Right lobe of liver (tissue), 6 donors: ENCODE data around the gene XPO1. TPM values are rescaled to one million over a fixed set of nuclear protein-coding genes. Genes with fewer than 3 reads are reported as not detected.
"Not testable (repeated sequence)": the region's sequence is repeated elsewhere in the genome, so short reads cannot be mapped to it uniquely, and the experiment has no call there.

ENCODE experiments used
- ATAC-seq, 4 donors: fragments of 200-7000 bp; cut with Tn5 transposase; one replicate each; pipeline ENCODE4 v1.9.1; 2020; ENCODE audit warnings: mild to moderate bottlenecking in 4 of 4, moderate library complexity in 4 of 4
- DNase-seq, 3 donors: peaks; one replicate each; pipeline ENCODE4 v3.0.0-alpha.2; 2020
- H3K27ac ChIP-seq, 3 donors: fragments of 200-600 bp; one replicate each; pipeline ENCODE4 v1.8.0; 2022
- H3K27me3 ChIP-seq, 2 donors: fragments of 200-600 bp; one replicate each; pipeline ENCODE4 v1.8.0; 2022
- H3K36me3 ChIP-seq, 4 donors: fragments of 200-600 bp; sonication (generic) in 1 of 4; one replicate each; pipeline versions ENCODE4 v1.5.1 to v1.8.0; 2017 to 2022; ENCODE audit warnings: control low read depth in 1 of 4
- H3K4me1 ChIP-seq, 4 donors: fragments of 200-600 bp; sonication (generic) in 1 of 4; one replicate each; pipeline versions ENCODE4 v1.5.1 to v1.8.0; 2017 to 2022; ENCODE audit warnings: control low read depth in 1 of 4
- H3K4me3 ChIP-seq, 3 donors: fragments of 200-600 bp; one replicate each; pipeline ENCODE4 v1.8.0; 2022
- H3K9me3 ChIP-seq, 4 donors: fragments of 200-600 bp; sonication (generic) in 1 of 4; one replicate each; pipeline versions ENCODE4 v1.5.1 to v1.8.0; 2017 to 2022; ENCODE audit warnings: control low read depth in 1 of 4
- POLR2A ChIP-seq: fragments of 450-650 bp; IDR thresholded peaks from one replicate; pipeline ENCODE4 v1.6.1; 2017; ENCODE audit warnings: antibody characterized with exemption, mild to moderate bottlenecking
- WGBS: methylation state at CpG from one replicate; pipeline ENCODE4 v1.1.6; 2018; ENCODE audit warnings: low coverage, low lambda C conversion rate; ENCODE audit not compliant: insufficient coverage; ENCODE audit errors: missing lambda C conversion rate; 5-methylcytosine and 5-hydroxymethylcytosine counted together
- intact Hi-C, 2 donors: fragments of 100-400 bp; cut with DNase I; formaldehyde crosslinking; loops; one replicate each; pipeline versions ENCODE4 v1.11.2 to v1.14.1; 2022
- long read RNA-seq: library from polyadenylated mRNA; unstranded; transcript quantifications from one replicate; pipeline ENCODE4 v2.0.0, GENCODE V29; 2019
- total RNA-seq, 6 experiments: library from RNA; depleted of rRNA in 2 of 6; stranded (reverse); fragments of >200 nt in 2 of 6; fragmentation: NEBNext Ultra II Directional in 3 of 6; extraction: Animal tissue kit (Norgen Biotek cat#: 25700) in 3 of 6; gene quantifications; one replicate each; pipeline versions ENCODE4 v1.1.0 to v1.2.4, GENCODE V29; 2016 to 2023
- TF ChIP-seq, protein P1 (sequence below), 4 donors: fragments of 200-600 bp in 3 of 4; fragments of 450-650 bp in 1 of 4; IDR thresholded peaks; one replicate each; pipeline versions ENCODE4 v1.5.1 to v1.8.0; 2016 to 2022; ENCODE audit warnings: antibody characterized with exemption in 4 of 4, mild to moderate bottlenecking in 2 of 4
- donor health status: DM: no; HTN: yes; CAD: no.
- donor health status: DM: no; HTN: no; CAD: no.
- donor health status: DM: no; HTN: no; CAD: no.
- donor health status: DM: no; HTN: yes; CAD: no.
- donor health status: DM: no; HTN: yes; CAD: no.

The XPO1 gene, protein sequence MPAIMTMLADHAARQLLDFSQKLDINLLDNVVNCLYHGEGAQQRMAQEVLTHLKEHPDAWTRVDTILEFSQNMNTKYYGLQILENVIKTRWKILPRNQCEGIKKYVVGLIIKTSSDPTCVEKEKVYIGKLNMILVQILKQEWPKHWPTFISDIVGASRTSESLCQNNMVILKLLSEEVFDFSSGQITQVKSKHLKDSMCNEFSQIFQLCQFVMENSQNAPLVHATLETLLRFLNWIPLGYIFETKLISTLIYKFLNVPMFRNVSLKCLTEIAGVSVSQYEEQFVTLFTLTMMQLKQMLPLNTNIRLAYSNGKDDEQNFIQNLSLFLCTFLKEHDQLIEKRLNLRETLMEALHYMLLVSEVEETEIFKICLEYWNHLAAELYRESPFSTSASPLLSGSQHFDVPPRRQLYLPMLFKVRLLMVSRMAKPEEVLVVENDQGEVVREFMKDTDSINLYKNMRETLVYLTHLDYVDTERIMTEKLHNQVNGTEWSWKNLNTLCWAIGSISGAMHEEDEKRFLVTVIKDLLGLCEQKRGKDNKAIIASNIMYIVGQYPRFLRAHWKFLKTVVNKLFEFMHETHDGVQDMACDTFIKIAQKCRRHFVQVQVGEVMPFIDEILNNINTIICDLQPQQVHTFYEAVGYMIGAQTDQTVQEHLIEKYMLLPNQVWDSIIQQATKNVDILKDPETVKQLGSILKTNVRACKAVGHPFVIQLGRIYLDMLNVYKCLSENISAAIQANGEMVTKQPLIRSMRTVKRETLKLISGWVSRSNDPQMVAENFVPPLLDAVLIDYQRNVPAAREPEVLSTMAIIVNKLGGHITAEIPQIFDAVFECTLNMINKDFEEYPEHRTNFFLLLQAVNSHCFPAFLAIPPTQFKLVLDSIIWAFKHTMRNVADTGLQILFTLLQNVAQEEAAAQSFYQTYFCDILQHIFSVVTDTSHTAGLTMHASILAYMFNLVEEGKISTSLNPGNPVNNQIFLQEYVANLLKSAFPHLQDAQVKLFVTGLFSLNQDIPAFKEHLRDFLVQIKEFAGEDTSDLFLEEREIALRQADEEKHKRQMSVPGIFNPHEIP (N-terminal part only)
- total RNA-seq: 10 to 100 TPM; 38.6 to 63.2 (median 51.2) TPM
- long read RNA-seq, partial matches to known transcripts: 3 of 3 reads
- long read RNA-seq, other reads (novel, unspliced or antisense): 0 of 3 reads

DNA sequence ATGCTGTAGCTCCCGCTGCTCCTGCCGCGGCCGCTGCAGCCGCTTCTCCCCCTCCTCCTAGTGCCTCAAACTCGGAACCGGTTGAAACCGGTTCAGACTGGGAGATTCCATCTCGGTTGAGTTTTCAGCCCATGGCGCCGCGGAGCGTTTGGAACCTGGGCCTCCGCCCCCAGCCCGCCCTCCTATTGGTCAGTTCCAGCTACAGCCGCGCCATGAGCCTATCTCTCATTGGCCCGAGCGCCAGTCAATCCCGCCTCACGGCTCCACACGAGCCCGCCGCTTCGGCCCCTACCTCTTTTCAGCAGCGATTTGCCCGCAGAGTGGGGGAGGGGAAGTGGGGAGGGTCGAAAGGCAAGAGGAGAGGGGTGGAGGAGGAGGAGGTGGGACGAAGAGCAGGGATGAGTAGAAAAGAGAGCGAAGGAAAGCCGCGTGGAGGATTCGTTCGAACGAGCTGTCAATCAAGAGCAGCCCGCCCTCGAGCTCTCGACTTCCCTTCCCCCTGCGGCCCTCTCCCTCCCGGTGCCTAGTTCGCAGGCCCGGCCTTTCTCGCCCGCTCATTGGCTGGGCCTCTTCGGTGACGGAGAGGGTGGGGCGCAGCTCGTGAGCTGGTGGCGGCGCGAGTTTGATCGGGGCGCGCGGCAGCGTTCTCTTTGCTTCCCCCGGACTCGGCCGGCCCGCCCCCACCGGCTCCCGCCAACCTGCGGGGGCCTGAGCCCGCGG, at the start of gene XPO1:
Gene XPO1, minus strand, starts transcription at position 157 of the 720 bp plus-strand sequence. CDS start 4,459 bp downstream, outside the sequence.
- WGBS: 1% methylated on average over 38 of the region's 65 CpGs
- ATAC-seq: peak; percentile 83 to 92 (median 88)
- Histone ChIP-seq H3K36me3 (no peaks in the 10 kb centered on the region), H3K27ac (peak within 1 kb of the TSS; percentile 93 to 97 (median 96)), H3K4me1 (peaks cover 0 to 14% (median 3%) of the 10 kb centered on the region in 4 donors), H3K4me3 (peak within 1 kb of the TSS; percentile 59 to 63 (median 61)), H3K27me3 (no peaks in the 10 kb centered on the region), H3K9me3 (no peaks in the 10 kb centered on the region)
- peak; percentile 100 for DNase-seq
- intact Hi-C loops: no loop called here
- peak; percentile 84 for TF ChIP-seq POLR2A
- TF ChIP-seq, protein P1, sequence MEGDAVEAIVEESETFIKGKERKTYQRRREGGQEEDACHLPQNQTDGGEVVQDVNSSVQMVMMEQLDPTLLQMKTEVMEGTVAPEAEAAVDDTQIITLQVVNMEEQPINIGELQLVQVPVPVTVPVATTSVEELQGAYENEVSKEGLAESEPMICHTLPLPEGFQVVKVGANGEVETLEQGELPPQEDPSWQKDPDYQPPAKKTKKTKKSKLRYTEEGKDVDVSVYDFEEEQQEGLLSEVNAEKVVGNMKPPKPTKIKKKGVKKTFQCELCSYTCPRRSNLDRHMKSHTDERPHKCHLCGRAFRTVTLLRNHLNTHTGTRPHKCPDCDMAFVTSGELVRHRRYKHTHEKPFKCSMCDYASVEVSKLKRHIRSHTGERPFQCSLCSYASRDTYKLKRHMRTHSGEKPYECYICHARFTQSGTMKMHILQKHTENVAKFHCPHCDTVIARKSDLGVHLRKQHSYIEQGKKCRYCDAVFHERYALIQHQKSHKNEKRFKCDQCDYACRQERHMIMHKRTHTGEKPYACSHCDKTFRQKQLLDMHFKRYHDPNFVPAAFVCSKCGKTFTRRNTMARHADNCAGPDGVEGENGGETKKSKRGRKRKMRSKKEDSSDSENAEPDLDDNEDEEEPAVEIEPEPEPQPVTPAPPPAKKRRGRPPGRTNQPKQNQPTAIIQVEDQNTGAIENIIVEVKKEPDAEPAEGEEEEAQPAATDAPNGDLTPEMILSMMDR (IDR thresholded peaks at IDR 0.05): no peak

DNA sequence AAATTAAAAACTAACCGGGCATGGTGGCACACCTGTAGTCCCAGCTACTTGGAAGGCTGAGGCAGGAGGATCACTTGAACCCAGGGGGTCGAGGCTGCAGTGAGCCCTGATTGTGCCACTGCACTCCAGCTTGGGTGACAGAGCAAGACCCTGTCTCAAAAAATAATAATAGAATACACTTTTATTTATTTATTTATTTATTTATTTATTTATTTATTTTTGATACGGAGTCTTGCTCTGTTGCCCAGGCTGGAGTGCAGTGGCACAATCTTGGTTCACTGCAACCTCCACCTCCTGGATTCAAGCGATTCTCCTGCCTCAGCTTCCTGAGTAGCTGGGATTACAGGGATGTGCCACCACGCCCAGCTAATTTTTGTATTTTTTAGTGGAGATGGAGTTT, 48.8 kb upstream of the XPO1 start:
- ATAC-seq, H3K36me3 ChIP-seq, H3K27me3 ChIP-seq, intact Hi-C loops, H3K27ac ChIP-seq, H3K9me3 ChIP-seq, H3K4me1 ChIP-seq, H3K4me3 ChIP-seq, DNase-seq: not testable (repeated sequence)
- 69% methylated on average over 5 of the region's 5 CpGs for WGBS

DNA sequence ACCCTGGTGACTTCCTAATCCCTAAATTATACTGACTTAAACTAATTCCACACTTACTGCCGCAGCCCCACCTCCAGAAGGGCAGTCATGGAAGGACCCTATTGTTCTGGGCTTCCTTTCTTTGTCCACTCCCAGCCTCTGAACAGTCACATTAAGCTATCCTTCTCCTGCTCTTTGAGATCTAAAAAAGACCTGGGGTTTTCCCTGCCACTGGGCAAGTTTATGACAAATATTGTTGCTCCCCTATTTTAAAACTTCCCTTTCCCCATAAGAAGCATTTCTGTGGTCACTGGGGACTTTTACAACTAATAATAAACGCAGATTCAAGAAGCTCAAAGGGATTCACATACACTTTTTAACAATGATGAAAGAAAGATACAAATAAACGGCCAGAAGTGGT, 47.2 kb upstream of the XPO1 start:
- no peaks in the 10 kb centered on the region for H3K4me1 ChIP-seq
- ATAC-seq: peak in 1 of 4 donors; percentile 44
- H3K27ac ChIP-seq: no peak overlapping the region
- no peak for DNase-seq
- intact Hi-C loops: no loop called here
- H3K36me3 ChIP-seq: no peaks in the 10 kb centered on the region
- no peaks in the 10 kb centered on the region for H3K27me3 ChIP-seq
- TF ChIP-seq POLR2A: no peak
- TF ChIP-seq, protein P1 (IDR thresholded peaks at IDR 0.05): no peak
- H3K9me3 ChIP-seq: no peaks in the 10 kb centered on the region
- no peak overlapping the region for H3K4me3 ChIP-seq
- WGBS: 52% methylated on average over 3 of the region's 3 CpGs

DNA sequence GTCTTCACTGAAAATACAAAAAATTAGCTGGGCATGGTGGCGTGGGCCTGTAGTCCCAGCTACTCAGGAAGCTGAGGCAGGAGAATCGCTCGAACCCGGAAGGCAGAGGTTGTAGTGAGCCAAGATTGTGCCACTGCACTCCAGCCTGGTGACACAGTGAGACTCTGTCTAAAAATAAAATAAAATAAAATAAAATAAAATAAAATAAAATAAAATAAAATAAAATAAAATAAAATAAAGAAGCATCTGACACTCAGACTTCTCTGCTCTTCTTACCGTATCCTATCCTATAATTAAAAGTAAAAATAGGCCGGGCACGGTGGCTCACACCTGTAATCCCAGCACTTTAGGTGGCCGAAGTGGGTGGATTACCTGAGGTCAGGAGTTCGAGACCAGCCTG, 46.2 kb upstream of the XPO1 start:
- H3K4me3 ChIP-seq, H3K36me3 ChIP-seq, H3K27ac ChIP-seq, H3K27me3 ChIP-seq, DNase-seq, H3K4me1 ChIP-seq, H3K9me3 ChIP-seq, intact Hi-C loops, ATAC-seq: not testable (repeated sequence)
- WGBS: 88% methylated on average over 7 of the region's 9 CpGs

DNA sequence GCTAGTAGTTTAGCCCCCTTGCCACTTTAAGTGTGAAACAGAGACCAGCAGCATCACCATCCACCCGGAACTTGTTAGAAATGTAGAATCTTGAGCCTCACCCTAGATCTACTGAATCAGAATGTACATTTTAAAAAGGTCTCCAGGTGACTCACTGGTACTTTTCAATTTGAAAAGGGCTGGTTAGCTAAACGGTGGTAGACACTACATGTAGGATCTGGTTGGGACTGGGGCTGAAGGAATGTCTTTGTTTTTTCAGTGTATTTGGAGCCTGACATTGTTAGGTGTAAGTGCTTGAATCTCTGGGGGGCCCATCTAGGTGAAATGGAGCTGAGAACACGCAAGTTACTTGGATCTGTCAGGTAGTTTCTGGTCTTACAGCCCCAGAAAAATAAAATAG, 44.0 kb upstream of the XPO1 start:
- Histone ChIP-seq H3K4me1 (no peaks in the 10 kb centered on the region), H3K36me3 (no peaks in the 10 kb centered on the region), H3K27ac (no peak overlapping the region), H3K9me3 (no peaks in the 10 kb centered on the region), H3K27me3 (no peaks in the 10 kb centered on the region), H3K4me3 (no peak overlapping the region)
- ATAC-seq (no peak), DNase-seq (no peak)
- intact Hi-C loops: no loop called here
- WGBS: 87% methylated on average over 3 of the region's 3 CpGs
- TF ChIP-seq, protein P1 (IDR thresholded peaks at IDR 0.05): no peak
- TF ChIP-seq POLR2A: no peak
